ENCODE measurements around the gene TSKS. TPM values are rescaled to one million over a fixed set of nuclear protein-coding genes. Genes with fewer than 3 reads are reported as not detected.

Gene TSKS
- total RNA-seq, 1 experiment from 2014 or later: 0.76 TPM

DNA sequence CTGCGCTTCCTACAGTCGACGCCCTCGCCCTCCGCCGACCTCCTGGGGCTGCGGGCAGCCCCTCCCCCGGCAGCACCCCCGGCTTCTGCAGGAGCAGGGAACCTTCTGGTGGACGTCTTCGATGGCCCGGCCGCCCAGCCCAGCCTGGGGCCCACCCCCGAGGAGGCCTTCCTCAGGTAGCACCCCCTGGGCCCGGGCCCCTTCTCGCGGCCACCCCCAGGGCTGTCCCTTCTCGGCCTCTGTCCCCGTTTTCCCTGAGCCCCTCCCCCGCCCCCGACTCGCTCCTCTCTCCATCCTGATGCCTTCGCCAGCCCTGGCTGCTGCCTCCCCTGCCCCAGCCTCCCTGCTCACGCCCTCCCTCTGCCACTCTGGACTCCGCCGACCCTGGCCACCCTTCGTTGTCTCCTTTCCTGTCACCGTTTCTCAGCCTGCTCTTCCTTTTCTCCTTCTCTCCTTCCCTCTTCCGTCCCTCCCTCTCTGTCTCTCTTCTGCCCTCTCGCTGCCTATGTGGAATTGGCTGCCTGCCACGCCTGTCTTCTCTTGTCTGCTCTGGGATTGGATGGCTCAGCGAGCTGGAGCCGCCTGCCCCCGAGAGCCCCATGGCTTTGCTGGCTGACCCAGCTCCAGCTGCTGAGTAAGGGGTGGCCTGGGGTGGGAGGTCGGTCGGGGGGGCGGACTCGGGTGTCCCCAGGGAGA is 39.0 kb upstream of the TSKS start:
- ATAC-seq: peak; percentile 51
- no peaks in the 10 kb centered on the region for H3K9me2 ChIP-seq (ENCODE audit: insufficient read depth)
- no peak overlapping the region for H3K4me2 ChIP-seq (ENCODE audit: low read length)
- RAD21 ChIA-PET (ENCODE audit: low non-redundant PET in 1 of 2, low total read pairs in 2 of 2, uncharacterized antibody in 2 of 2, unreplicated experiment in 2 of 2): no interaction called here
- no peak overlapping the region for H2AFZ ChIP-seq (ENCODE audit: low read depth, low read length, poor library complexity, severe bottlenecking)
- H3K4me3 ChIP-seq (replicated peaks in 1 of 2; ENCODE audit: low read depth in 1 of 2, low read length in 2 of 2): no peak overlapping the region
- peak overlapping the region; percentile 29; the same call in 1 of the 2 replicates for H3K27ac ChIP-seq (ENCODE audit: low read depth, low read length)
- peaks cover 13 to 21% of the 10 kb centered on the region in 2 experiments for H3K36me3 ChIP-seq (ENCODE audit: control insufficient read depth in 1 of 2, insufficient read depth in 2 of 2, low read length in 2 of 2)
- POLR2A ChIA-PET: no interaction called here
- no TSS peak for BruUV-seq (replicated peaks)
- H3K9ac ChIP-seq (ENCODE audit: low read length): no peak overlapping the region
- peaks cover 4 to 16% of the 10 kb centered on the region in 2 experiments; a peak in 3 of 4 replicates for H3K4me1 ChIP-seq (ENCODE audit: control insufficient read depth in 1 of 2, insufficient read depth in 2 of 2, low read length in 2 of 2)
- CTCF ChIA-PET: no interaction called here
- H3K27me3 ChIP-seq (ENCODE audit: insufficient read depth, low read length): no peaks in the 10 kb centered on the region
- no peaks in the 10 kb centered on the region for H3K79me2 ChIP-seq (ENCODE audit: insufficient read depth, low read length)
- no peak for DNase-seq (ENCODE audit: low read depth, low spot score)
- TF ChIP-seq, protein P1, sequence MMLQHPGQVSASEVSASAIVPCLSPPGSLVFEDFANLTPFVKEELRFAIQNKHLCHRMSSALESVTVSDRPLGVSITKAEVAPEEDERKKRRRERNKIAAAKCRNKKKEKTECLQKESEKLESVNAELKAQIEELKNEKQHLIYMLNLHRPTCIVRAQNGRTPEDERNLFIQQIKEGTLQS (IDR thresholded peaks at IDR 0.05): no peak
- TF ChIP-seq CBX3 (IDR thresholded peaks at IDR 0.05; ENCODE audit: low read depth) (no peak), EGR1 (IDR thresholded peaks at IDR 0.05; ENCODE audit: low read depth) (no peak), SP1 (IDR thresholded peaks at IDR 0.05; ENCODE audit: low read depth) (no peak; the same call in 1 of the 2 replicates), POLR2AphosphoS5 (IDR thresholded peaks at IDR 0.05; ENCODE audit: low read depth, low read length) (no peak), SIN3A (IDR thresholded peaks at IDR 0.05; ENCODE audit: low read depth) (no peak), JUND (IDR thresholded peaks at IDR 0.05) (no peak), CEBPB (IDR thresholded peaks at IDR 0.05; ENCODE audit: low read depth) (no peak), ELF1 (IDR thresholded peaks at IDR 0.05; ENCODE audit: borderline replicate concordance, low read depth) (no peak), RAD21 (IDR thresholded peaks at IDR 0.05; ENCODE audit: low read depth) (no peak), ZNF274 (IDR thresholded peaks at IDR 0.05; ENCODE audit: low read depth, low read length) (no peak), SRF (IDR thresholded peaks at IDR 0.05; ENCODE audit: low read depth) (no peak), ZFX (IDR thresholded peaks at IDR 0.05) (no peak), POLR2A (IDR thresholded peaks at IDR 0.05; ENCODE audit: borderline replicate concordance, extremely low read depth, insufficient read depth, insufficient read length) (no peak), FOSL1 (IDR thresholded peaks at IDR 0.05; ENCODE audit: low read depth) (no peak), EZH2phosphoT487 (IDR thresholded peaks at IDR 0.05; ENCODE audit: borderline replicate concordance) (no peak)
- TF ChIP-seq, protein P2, sequence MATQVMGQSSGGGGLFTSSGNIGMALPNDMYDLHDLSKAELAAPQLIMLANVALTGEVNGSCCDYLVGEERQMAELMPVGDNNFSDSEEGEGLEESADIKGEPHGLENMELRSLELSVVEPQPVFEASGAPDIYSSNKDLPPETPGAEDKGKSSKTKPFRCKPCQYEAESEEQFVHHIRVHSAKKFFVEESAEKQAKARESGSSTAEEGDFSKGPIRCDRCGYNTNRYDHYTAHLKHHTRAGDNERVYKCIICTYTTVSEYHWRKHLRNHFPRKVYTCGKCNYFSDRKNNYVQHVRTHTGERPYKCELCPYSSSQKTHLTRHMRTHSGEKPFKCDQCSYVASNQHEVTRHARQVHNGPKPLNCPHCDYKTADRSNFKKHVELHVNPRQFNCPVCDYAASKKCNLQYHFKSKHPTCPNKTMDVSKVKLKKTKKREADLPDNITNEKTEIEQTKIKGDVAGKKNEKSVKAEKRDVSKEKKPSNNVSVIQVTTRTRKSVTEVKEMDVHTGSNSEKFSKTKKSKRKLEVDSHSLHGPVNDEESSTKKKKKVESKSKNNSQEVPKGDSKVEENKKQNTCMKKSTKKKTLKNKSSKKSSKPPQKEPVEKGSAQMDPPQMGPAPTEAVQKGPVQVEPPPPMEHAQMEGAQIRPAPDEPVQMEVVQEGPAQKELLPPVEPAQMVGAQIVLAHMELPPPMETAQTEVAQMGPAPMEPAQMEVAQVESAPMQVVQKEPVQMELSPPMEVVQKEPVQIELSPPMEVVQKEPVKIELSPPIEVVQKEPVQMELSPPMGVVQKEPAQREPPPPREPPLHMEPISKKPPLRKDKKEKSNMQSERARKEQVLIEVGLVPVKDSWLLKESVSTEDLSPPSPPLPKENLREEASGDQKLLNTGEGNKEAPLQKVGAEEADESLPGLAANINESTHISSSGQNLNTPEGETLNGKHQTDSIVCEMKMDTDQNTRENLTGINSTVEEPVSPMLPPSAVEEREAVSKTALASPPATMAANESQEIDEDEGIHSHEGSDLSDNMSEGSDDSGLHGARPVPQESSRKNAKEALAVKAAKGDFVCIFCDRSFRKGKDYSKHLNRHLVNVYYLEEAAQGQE (IDR thresholded peaks at IDR 0.05; ENCODE audit: low read depth): no peak
- TF ChIP-seq, protein P3, sequence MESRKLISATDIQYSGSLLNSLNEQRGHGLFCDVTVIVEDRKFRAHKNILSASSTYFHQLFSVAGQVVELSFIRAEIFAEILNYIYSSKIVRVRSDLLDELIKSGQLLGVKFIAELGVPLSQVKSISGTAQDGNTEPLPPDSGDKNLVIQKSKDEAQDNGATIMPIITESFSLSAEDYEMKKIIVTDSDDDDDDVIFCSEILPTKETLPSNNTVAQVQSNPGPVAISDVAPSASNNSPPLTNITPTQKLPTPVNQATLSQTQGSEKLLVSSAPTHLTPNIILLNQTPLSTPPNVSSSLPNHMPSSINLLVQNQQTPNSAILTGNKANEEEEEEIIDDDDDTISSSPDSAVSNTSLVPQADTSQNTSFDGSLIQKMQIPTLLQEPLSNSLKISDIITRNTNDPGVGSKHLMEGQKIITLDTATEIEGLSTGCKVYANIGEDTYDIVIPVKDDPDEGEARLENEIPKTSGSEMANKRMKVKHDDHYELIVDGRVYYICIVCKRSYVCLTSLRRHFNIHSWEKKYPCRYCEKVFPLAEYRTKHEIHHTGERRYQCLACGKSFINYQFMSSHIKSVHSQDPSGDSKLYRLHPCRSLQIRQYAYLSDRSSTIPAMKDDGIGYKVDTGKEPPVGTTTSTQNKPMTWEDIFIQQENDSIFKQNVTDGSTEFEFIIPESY (IDR thresholded peaks at IDR 0.05; ENCODE audit: extremely low read depth, insufficient replicate concordance, low read length): no peak
- TF ChIP-seq, protein P4, sequence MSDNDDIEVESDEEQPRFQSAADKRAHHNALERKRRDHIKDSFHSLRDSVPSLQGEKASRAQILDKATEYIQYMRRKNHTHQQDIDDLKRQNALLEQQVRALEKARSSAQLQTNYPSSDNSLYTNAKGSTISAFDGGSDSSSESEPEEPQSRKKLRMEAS (IDR thresholded peaks at IDR 0.05): no peak
- H4K20me1 ChIP-seq (ENCODE audit: insufficient read depth): no peaks in the 10 kb centered on the region
- intact Hi-C loops (cut with micrococcal nuclease): no loop called here
- H3K9me3 ChIP-seq (ENCODE audit: control insufficient read depth in 1 of 2, insufficient read depth in 1 of 2, low read depth in 1 of 2, low read length in 2 of 2): no peaks in the 10 kb centered on the region
